GM21360 (cell line): ENCODE results near the gene CTDSP2.

ENCODE experiments used
- ATAC-seq: cut with Tn5 transposase; IDR thresholded peaks from one replicate; pipeline ENCODE4 v1.9.1; 2021; ENCODE audit warnings: mild to moderate bottlenecking, moderate library complexity; ENCODE audit not compliant: unreplicated experiment

Gene CTDSP2

DNA sequence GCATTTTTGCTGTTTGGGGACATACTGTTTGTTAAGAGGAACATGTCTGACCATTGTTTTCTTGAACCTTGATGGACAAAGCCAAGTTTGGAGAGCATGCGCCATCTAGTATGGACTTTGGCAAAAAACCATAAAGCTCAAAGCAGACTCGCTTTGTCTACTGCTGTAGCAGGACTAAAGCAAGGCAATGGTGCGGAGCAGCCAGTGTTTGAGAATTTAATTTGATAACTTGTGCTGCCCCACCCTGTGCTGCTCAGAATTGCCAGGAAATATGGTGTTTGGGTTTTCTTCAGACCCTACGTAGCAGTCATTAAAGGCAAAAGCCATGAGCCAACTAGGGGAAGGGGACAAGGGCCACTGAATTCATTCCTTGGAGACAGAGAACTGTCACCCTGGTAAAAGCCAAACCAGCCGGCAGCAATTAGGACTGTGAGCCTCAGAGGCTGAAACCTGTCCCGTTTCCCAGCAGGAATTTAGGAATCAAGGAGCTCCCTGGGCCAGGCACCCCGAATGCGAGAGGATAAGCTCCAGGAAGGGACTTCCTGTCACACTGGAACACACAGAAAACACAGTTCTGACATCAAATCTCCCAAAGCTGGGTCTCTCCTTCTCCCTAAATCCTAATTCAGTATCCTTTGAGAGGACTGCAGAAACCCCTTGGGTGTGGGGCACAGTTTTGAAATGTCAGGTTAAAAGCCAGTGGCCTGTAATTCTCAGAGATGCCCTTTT is 29.1 kb downstream of the CTDSP2 start:
- no peak for ATAC-seq

DNA sequence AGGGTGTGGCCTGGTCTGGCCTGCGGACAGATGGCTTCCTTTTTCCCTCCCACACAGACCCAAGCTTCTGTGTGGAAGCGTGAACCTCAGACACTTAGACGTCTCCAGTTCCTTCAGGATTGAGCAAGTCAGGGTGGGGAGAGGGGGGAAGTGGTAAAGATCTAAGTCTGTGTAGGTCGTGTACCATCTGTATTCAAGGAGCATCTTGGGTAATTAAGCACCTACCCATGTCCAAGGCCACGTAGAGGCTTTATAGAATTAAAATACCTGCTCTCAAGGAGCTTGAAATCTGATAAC is 29.7 kb downstream of the CTDSP2 start:
- ATAC-seq, result no peak

DNA sequence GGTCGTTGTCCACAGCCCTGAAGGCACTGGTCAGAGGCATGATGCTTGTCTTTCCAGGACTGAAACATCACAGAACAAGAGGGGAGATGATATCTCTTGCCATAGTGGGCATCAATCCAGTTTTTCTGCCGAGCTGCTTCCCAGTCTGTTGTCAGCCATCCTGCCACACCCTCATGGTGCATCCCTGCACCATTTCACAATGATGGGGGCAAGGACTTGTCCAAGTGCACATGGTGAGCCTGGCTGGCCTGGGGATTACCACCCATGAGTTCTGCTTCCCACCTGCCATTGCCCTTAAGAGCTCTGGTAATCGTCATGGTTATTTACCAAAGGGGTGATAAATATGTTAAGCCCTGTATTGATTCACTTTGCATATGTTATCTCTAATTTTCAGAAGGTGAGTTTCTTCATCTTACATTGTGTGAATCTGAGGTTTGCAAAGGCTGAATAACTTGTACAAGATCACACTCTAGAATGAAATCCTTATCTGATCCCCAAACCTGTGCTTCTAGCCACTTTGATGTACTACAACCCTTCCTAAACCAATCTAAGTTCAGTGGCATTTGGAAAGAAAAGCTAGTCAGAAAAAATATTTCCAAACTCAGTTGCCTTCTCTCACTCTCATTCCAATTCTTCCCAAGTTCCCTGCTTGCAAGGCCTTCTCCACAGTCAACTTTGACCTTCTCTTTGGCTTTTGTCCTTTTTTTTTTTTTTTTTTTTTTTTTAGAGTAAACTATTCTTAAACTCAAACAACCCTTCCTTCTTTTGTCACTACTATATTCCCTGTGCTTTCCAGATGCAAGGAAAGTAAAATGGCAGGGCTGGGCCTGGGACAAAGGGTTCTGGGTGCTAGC is 30.3 kb downstream of the CTDSP2 start:
- no peak for ATAC-seq

DNA sequence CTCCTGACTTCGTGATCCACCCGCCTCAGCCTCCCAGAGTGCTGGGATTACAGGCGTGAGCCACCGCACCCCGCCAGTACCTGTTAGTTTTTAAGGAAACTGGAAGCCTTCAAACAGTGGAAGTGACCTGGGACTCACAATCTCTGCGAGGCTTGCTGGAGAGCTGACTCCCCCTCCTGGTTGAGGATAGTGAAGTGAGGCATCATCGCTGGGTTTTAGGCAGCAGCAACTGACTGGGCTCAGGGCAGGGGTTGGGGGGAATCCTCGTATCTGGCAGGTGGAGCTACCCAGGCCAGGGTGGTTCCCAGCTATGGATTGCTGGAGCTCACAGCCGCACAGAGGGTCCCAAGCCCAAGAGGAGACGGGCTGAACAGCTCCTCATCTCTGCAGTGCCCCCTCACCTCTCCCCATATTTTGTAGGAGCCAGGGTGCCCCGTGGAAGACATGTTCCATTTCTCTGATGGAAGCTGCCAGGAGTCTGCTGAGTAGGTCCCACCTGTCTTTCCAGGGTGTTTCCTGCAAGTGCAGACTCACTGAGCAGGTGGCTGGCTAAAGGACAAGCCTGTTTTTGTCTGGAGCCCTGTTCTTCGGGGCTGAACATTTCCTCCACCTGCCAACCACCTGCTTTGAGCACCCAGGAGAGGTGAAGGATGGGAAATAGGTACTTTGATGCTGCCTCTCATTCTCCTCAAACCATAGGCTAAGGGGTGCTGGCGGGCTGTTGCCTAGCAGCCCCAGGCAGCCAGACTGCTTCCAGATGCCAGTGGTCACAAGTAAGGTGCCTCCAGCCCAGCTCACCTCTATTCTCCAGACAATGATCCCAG is 31.1 kb downstream of the CTDSP2 start:
- no peak for ATAC-seq

DNA sequence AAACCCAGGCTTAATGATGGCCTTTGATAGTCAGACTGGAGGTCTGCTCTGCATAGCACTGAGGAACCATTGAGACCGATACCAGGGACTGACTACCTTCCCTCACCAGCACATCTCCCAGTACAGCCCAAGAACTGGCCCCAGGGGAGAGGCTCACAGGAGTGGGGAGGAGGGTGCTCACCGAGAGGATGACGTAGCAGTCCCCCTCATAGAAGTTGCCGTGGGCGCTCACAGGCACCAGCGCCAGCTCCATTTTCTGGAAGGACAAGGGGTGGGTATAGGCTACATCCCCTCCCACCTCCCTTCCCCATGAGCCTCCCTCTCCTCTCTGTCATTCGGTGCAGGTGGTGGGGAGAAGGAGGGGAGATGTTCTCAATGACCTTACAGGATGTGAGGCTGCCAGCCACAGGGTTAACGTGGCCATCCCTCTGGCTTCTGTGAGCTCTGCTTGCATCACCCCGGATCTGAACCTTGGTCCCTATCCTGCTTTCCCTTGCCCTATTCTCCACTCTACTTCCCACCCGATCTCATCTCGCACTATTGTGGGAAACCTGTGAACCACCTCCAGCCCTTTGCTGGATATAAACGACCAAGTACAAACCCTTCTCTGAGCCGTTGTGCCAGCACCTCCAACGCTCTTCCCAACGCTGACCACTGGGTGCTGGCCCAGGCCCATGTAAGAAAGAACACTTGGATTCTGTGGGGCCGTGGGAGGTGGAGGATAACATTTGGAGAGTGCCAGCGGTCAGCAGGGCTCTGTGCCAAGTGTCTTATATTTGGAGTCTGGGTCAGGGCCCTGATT is 32.4 kb downstream of the CTDSP2 start:
- ATAC-seq, result no peak

DNA sequence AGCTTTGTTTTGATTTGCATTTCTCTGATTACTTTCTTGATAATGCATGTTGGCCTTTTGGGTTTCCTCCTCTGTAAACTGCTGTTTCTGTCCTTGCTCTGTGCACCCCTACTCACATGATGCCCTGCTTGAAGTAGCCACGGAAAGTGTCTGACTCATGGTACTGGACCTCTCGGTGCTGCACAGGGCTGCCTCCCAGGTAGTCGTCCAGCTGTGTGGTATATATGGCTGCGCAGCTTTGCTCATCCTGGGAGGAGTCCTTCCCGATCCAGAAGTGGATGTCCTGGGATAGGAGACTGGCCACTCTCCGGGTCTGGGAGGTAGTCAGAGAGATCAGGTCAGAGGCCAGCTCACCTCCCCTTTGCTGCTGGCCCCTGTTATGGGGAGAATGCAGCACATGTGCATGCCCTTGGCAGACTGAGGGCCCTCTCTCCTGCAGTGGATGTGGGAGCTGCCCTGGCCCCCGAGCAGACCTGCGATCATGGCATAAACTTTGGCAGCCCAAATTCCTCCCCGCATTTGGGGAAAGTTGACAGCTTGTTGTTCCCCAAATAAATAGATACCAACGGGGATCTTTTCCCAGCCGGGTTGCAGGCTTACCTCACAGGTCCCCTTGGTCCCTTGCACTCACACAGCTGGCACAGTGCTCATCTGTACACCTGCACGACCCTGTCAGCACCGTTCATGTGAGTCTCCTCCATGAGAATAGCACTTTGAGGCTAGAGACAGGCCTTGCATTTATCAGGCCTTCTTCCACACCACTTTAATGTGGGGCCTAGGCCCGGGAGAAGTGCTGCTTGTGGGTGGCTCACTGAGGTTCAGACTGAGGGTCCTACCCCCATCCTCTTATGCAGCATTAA is 33.2 kb downstream of the CTDSP2 start:
- ATAC-seq, result no peak

DNA sequence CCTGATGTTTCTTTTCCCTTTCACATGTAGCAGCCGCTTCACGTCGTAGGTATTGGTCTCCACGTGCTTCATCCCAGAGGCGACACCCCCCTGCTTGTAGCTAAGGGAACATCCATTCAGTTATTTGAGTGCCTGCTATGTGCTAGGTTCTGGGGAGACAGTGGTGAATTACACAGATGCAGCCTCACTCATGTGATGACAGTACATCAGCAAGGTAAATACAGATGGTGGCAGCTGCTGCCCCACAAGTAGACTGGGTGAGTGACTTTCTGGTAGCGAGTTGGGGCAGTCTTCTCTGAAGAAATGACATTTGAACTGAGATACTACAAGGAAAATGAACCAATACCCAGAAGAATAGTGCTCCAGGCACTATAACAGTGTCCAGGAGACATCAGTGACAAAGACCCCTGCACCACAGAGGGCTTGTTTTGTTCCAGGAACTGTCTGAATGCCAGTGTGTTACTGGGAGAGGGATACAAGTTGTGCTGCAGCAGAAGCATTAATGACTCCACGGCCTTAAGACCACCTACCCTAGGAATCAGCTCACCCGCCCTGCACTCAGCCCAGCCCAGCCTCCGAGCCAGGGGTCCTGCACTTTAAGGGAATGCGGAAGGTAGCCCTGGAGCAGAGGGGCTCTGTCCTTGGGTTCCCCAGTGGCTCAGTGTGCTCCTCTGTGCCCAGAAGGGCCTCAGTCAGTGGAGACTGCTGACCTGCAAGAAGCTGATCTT is 35.3 kb downstream of the CTDSP2 start:
- no peak for ATAC-seq

DNA sequence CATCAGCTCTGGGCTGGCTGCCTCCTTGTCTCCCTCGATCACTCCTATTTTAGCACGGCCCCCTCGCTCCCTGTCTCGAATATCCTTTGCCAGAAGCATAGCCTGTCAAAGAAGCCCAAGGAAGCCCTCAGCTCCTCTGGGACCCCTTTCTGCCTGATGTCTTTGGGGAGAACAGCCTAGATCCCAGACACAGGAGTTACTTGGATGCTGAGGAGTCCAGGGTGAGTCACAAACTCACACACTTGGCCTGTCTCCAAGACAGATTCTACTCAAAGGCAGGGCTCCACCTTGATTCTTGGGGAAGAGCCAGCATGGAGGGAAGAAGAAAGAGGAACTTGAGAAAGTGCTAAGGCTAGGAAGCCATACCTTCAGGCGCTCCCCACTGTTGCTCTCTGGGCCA is 36.1 kb downstream of the CTDSP2 start:
- no peak for ATAC-seq

DNA sequence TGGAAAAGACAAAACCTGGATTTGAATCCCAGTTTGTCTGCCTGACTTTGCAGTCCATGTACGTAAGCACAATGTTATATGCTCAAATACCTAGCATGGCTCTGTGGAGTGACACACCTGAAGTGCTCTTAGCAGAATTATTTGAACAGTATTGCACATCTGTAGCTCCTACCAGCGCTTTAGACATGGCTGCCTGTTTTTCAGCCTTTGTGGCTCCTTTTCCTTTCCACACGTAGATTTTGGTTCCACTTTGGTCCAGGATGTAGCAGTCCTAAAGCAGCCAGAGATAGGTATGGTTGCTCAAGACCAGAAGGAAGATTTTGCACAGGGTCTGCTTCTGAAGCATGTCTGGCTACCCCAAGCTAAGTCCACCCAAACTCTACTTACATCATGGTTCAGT is 37.1 kb downstream of the CTDSP2 start:
- ATAC-seq, result no peak

DNA sequence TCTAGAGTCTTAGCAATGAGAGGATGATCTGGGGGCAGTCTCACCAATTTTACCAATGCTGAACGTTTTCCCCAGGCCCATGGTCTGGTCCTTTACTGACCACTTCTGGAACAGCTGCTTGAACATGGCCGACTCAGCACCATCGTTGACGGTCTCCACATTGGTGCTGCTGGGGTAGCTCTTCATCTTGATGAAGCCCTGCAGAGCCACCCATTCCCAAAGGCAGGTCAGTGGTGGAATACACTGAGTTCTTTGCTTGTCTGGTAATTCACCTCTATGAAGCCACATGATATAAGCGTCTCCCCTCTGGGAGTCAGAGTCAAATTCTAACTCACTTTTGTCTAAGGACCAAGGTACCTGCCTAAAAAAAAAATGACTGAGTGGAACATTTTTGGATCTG is 38.2 kb downstream of the CTDSP2 start:
- ATAC-seq, result no peak

DNA sequence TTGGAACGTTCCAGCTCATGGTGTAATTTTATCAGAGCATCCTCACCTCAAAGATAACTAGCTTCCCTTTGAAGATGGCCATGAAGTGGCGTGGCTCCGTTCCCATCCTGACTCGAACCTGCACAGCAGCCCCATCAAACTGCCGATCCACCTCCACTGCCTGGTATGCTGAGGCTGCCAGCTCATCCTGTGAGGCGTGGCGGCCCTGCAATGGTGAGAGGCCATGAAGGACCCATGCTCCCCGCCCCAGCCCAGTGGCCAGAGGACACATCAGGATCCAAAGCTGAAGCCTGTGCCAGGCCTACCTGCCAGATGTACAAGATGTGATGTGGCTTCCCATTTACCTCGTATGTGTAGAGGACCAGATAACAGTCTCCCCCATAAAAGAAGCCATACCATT is 39.2 kb downstream of the CTDSP2 start:
- no peak for ATAC-seq

DNA sequence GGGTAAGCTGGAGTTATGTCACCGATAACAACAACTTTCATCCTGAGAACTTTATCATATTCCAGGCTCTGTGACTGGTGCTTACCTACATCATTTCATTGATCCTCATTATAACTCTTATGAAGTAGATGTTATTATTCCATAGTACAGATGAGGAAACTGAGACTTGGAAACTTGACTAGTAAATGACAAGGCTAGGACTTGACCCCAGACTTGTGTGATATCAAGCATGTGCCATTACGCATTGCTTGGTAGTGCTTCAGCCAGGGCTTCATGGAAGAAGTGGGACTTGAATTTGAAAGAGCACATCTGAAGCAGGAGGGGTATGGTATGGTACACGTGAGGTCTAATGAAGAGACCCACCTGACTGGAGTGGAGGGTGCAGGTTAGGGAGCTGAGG is 39.9 kb downstream of the CTDSP2 start:
- no peak for ATAC-seq

DNA sequence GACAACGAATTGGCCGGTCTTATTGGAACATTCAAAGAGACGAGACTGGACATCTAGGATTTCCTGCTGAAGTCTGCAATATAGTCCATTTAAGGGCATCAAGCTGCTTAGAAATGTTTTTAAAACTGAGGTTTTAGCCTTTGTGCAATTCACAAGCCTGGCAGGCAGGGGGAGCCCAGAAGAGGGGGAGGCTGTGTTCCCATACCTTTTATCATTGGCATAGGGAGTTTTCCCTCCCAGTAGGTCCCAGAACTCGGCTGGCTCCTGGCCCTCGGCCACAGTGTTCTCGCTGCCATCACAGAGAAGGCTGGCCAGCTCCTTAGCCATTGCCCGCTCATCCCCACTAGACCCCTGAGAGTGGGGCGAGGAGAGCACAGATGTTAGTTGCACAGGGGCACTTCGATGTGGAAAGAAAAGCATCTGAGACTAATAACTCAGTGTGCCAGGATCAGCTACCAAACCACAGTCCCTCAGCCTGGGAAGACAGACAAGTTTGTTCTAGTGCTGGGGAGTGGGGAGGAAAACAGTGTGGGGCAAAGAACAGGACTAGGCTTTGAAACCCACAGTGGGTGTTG is 43.1 kb downstream of the CTDSP2 start:
- ATAC-seq, result no peak

DNA sequence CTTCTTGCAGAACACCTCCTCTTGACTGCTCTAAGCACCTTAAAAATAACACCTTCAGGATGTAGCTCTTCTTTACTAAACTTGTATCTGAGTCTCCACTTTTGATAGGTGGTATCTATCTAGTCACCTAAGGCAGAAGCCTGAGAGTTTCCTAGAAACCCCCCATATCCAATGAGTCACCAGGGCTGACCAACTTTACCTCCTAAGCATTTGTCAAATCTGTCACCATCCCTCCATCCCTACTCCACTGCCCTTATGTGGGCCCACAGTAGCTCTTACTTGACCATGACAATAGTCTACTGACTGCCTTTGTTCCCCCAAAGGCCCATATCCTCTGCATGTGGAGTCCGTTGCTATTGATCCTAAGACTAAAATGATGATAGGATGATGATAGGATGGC is 43.9 kb downstream of the CTDSP2 start:
- ATAC-seq, result no peak

DNA sequence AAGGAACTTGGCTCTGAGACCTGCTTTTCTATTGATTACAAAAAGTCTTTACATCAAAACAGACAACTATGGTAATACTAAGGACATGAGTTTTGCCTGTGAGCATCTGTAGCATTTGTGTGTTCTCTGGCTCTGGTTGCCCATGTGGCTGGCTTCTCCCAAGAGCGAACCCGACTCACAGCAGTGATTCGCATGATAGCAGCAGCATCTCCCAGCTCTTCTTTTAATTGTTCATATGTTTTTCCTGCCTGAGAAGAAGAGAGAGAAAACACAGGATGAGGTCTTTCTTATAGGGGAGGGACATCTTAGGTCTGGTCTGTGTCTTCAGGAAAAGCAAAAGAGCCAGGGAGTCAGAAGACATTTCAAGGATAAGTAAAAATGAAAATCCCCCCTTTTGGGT is 45.6 kb downstream of the CTDSP2 start:
- ATAC-seq, result no peak

DNA sequence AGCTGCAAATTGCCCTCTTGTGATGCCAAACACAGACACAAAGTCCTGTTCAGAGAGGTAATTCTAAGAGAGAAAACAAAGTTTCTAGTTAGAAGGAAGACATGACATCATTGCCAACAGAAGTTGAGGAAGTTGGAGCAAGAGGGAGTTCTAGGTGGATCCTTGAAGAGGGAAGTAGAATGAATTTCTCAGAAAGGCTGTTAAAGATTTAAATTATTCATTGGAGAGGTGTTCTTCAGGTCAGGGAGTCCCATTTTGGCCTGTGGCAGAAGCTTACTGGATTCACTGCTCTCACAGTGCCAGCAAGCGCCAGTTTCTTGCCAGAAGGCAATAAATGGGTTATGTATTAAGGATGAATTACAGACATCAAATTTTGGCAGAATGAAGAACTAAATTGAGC is 48.6 kb downstream of the CTDSP2 start:
- no peak for ATAC-seq

DNA sequence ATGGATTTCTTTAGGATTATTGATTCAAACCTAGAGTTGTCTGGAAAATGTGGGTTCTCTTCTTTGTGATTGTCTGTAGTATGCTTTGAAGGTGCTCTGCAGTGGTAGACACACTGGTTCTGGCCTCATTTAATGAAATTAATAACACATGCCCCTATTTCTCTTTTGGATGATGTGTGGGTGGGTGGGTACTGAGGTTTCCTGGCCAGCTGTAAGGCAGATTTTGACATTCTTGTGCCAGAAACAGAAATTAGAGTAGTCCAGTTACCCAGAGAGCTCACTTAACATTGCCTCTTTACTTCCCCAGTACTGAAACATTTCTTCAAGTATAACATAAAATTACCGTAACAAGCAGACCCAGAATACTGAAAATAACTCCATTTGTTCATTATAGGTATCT is 49.5 kb downstream of the CTDSP2 start:
- ATAC-seq, result no peak

DNA sequence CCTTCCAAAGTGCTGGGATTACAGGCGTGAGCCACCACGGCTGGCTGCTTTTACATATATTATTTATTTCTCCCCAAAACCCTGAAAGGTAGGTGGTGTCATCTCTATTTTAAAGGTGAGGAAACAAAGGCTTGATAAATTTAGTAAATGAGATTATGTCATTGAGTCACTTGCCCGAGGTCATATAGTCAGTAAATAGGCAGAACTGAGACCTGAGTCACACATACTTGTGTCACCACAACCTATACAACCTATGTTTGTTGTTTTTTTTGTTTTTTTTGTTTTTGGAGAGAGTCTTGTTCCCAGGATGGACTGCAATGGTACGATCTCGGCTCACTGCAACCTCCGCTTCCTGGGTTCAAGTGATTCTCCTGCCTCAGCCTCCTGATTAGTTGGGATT is 51.2 kb downstream of the CTDSP2 start:
- no peak for ATAC-seq

DNA sequence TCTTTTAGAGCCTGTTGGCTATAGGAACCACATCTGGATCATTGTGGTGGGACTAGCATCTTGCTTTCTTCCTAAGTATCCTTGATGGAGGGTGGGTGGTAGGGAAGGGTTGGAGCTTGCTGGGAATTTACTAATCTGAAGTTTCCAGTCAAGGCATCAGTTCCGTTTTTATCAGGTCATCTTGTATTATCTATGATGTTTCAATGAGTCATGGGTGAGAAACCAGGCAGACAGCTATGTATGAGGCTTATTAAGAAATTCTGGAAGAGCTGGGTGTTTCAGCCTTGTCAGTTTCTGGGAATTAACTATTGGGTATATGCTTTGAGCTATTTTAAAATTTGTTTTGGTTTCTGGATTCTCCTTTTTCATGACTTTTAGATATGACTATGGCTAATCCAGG is 52.6 kb downstream of the CTDSP2 start:
- ATAC-seq, result no peak
